ENCODE results near the gene FCGR3A.
"Not testable (repeated sequence)": the region's sequence is repeated elsewhere in the genome, so short reads cannot be mapped to it uniquely, and the experiment has no call there.

Gene FCGR3A

GRCh38 chr1:161549652-161550051 lies at the start of gene FCGR3A:
Gene FCGR3A, minus strand, starts transcription at chr1:161549818. Its CDS starts 82 bp downstream, at chr1:161549736.
- no peak for DNase-seq

DNA sequence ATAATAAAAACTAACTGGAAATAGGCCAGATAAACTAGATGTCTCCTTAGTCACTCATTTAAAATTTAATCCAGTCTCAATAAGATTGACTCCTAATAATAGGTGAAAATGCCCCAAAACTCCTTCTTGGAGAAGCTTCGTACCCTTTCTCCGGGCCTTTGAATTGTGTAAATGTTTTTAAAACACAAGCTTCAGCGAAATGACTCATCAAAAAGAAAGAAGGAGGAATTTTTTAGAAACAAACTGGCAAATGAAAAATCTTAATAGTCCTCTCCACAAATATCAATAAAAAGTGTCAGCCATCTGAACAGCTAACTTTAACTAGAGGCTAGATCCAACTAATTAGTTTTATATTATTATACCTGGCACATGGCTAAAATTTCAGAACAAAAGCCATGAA lies 47.5 kb upstream of the FCGR3A start:
- not testable (repeated sequence) for DNase-seq

DNA sequence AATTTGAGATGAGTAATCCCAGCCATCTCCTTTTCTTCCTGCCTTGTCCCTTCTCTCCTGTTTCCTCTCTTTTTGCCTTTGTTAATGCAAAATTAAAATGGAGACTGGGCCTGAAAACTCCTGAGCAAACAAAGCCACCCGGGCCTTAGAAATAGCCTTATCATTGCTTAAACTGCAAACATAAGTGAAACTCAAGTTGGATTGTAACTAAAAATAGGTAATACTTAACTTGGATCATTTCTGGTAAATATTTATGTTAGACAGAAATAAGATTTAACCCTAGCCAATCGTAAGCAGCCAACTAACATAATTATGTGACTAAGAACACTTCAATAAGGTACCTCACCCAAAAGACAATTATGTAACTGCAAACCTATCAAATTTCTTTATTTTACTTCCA lies 46.0 kb upstream of the FCGR3A start:
- DNase-seq: not testable (repeated sequence)

DNA sequence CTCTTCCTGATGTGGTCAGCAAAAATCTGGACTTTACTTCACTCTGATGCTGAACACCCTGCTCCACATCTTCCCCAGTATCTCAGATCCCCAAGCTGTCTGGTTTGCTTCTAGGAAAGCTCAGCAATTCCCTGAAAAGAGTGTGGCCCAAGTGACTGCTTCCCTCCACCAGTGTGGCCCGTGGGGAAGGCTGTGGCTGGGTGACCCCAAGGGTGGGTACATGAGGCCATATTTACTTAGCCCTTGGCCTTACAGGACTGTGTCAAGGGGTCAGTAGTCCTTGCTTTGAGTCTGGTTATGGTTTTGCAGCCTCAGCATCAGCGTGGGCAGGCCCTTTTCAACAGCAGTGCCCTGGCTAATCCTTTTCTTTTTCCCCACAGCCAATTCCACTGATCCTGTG lies 45.6 kb upstream of the FCGR3A start:
- DNase-seq: not testable (repeated sequence)

DNA sequence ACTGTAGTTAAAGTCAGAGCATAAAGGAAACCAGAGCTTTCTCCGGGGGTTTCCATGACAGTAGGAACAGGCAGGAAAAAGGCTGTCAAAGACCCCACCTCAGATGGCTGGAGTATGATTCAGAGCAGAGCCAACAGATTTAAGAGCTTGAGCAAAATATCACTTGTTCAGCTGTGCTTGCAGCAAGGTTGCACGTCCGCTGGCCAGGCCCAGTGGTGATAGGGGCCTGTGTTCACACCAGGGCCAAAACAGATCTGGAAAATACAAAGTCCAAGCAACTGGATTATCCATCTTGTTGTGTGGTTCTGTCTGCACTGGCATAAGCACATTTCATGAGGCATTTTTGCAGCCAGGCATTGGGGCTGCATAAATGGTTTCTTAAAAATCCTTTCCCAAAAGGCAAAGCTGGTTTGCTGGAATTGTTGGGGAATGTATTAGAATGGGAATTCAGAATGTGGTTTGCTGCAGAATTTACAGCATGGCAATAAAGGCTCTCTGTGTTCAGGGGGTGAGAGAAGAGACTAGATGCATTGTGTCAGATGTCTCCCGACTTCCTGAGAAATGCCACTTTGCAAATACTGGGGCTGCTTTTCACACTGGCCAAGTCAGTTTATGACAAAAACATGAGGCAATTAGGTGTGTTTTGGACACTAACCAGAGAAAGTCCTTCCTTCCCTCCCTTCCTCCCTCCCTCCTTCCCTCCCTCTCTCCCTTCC lies 44.8 kb upstream of the FCGR3A start:
- DNase-seq: not testable (repeated sequence)

DNA sequence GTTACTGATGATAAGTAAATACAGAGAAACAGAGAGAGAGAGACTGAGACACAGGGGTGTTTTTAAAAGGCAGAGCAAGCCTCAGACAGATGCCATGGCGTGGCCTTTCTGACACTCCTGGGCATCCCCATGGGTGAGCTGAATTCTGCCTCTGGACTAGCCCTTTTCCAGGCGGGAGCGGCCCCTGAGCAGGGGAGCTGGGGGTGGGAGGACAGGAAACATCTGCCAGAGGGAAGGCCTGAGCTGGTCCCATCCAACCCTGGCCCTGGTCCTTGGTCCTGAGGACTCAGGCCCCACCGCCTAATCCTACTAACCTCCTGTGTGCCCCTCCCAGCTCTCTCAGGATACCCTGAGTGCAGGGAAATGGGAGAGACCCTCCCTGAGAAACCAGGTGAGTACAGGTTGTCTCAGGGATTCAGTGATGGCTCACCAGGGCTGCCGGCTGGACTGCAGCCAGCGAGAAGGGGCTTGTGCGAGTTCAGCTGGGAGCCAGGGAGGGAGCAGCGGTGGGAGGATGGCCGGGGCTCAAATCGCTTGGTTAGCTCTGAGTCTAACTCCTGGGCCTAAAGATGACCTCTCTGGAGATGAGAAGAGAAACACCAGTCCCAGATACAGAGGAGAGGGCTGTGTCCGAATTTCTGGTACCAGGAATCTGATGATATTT lies 43.6 kb upstream of the FCGR3A start:
- DNase-seq: not testable (repeated sequence)

GRCh38 chr1:161592586-161592985 lies 43.0 kb upstream of the FCGR3A start:
- DNase-seq: not testable (repeated sequence)

DNA sequence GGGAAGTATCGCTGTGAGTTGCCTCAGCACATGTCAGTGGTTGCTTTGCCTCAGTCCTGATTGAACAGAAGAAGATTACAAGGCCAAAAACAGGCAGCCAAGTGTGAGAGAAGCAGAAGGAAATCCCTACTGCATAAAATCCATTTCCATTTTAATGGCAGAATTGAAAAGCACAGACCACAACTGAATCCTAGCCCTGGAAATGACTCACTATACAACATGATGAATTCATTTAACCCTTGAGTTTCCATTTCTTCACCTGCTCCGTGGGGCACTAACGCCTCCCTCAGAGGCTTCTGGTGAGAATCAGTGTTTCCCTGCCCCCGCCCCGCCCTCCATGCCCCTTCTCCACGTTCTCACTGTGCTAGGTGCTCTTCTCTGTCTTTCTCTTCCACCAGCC lies 40.3 kb upstream of the FCGR3A start:
- DNase-seq: not testable (repeated sequence)

GRCh38 chr1:161589365-161589764 lies 39.7 kb upstream of the FCGR3A start:
- not testable (repeated sequence) for DNase-seq

GRCh38 chr1:161588596-161588995 lies 39.0 kb upstream of the FCGR3A start:
- DNase-seq: not testable (repeated sequence)

DNA sequence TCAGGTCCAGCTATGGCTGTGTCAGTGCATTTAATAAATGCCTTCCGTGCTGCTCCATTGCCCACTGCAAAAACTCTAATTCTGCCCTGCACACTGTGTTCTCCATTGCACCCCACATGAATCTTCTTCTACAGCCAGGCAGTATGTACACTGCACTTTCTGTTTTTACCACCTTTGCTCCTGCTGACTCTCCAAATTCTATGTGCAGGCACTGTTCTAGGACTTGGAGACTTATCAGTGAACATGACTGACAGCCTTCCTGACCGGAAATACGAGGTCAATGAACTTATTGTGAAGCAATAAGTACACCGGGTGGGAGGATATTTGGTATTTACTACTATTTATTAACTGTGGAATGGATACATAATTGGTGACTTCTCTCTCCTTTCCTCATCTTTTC lies 33.3 kb upstream of the FCGR3A start:
- not testable (repeated sequence) for DNase-seq

DNA sequence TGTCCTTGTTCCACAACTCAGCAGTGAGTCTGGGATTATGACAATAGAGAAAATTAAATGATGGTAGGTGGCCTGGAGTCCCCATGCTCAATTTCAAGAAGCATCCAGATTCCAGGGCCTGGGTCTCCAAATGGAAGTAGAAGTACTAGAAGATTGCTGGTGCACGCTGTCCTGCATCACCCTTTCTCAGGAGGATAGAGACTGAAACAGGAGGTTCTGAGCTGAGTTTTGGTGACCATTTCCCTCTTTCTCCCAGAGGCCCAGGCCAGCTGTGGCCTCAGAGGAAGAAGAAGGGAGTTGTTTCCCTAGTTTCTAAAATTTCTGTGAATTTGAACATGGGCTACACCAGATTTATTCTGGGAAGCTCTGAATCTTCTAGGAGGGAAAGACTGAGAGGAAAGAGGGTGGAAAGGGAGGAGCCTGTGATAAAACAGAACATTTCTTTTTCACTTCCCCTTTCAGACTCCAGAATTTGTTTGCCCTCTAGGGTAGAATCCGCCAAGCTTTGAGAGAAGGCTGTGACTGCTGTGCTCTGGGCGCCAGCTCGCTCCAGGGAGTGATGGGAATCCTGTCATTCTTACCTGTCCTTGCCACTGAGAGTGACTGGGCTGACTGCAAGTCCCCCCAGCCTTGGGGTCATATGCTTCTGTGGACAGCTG lies 31.4 kb upstream of the FCGR3A start:
- DNase-seq: not testable (repeated sequence)

GRCh38 chr1:161579856-161580507 lies 30.4 kb upstream of the FCGR3A start:
- not testable (repeated sequence) for DNase-seq

DNA sequence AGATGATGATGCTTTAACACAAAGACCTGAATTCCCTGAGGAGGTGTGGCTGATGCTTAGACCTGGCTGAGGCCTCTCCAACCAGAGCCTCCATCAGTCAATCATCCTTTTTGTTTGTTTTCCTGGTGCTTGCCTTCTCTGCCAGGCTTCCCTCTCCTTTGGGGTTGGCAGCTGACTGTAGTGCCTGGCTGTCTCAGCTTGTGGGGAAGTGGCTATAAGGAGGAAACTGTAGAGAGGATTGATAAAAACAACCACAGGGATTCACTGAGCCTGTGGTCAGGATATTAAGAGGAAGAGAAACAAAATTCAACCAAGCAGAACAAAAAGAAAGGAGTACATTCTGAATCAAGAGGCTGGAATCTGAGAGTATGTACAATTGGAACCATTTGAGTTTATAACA lies 27.1 kb upstream of the FCGR3A start:
- not testable (repeated sequence) for DNase-seq

GRCh38 chr1:161571703-161572102 lies 22.1 kb upstream of the FCGR3A start:
- DNase-seq: not testable (repeated sequence)

GRCh38 chr1:161566602-161566960 lies 17.0 kb upstream of the FCGR3A start:
- DNase-seq: not testable (repeated sequence)

DNA sequence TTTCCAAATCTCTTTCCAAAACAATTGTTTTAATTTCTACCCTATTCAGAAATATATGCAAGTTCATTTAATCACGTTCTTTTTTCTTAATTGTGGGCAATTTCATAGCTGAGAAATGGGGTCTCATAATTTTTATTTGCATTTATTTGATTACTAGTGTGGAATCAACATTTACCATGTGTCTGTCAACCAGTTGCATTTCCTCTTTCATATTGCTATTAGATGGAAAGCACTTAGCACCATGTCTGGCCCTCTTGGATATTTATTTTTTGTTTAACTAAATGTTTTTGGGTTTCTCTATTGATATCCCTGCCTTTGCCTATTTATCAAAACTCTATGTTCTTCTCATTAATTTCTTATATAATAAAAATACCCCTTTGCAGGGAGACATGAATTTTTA lies 13.9 kb upstream of the FCGR3A start:
- not testable (repeated sequence) for DNase-seq

- DNase-seq: not testable (repeated sequence)
Measured at GRCh38 chr1:161562441-161562840, 12.8 kb upstream of the FCGR3A start.

GRCh38 chr1:161560960-161561715 lies 11.5 kb upstream of the FCGR3A start:
- DNase-seq: not testable (repeated sequence)

GRCh38 chr1:161557506-161558450 lies 8.2 kb upstream of the FCGR3A start:
- not testable (repeated sequence) for DNase-seq

- DNase-seq: not testable (repeated sequence)
Measured at GRCh38 chr1:161556990-161557389, 7.4 kb upstream of the FCGR3A start.
